ENCODE results near the gene FAM13A.

DNA sequence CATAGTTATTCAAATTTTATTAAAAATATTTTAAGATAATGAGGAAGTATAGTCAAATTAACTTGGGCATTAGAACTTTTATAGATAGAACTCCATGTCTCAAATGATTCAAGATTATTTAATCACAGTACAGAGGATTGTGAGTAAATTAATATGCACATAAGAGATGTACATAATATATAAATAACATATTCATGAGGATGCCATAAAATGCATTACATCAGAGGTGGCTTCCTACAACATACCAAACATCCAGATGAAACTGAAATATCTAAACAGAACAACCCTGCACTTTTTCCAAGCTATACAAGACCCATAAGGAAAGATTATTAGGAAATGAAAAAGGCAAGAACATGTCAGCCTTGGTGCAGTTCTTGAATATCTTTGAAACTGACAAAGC, 268.1 kb downstream of the FAM13A start:
- TF ChIP-seq, protein P1, sequence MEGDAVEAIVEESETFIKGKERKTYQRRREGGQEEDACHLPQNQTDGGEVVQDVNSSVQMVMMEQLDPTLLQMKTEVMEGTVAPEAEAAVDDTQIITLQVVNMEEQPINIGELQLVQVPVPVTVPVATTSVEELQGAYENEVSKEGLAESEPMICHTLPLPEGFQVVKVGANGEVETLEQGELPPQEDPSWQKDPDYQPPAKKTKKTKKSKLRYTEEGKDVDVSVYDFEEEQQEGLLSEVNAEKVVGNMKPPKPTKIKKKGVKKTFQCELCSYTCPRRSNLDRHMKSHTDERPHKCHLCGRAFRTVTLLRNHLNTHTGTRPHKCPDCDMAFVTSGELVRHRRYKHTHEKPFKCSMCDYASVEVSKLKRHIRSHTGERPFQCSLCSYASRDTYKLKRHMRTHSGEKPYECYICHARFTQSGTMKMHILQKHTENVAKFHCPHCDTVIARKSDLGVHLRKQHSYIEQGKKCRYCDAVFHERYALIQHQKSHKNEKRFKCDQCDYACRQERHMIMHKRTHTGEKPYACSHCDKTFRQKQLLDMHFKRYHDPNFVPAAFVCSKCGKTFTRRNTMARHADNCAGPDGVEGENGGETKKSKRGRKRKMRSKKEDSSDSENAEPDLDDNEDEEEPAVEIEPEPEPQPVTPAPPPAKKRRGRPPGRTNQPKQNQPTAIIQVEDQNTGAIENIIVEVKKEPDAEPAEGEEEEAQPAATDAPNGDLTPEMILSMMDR (IDR thresholded peaks at IDR 0.05; ENCODE audit: insufficient read depth, low read length, poor library complexity, severe bottlenecking), result no peak
- no peak for TF ChIP-seq EZH2phosphoT487 (conservative IDR thresholded peaks at IDR 0.05; ENCODE audit: low read length)
